Measurements from ENCODE around the gene PPP6R1.
A peak's percentile ranks its signal among the peaks of the same experiment; 100 is the strongest.

Gene PPP6R1

DNA sequence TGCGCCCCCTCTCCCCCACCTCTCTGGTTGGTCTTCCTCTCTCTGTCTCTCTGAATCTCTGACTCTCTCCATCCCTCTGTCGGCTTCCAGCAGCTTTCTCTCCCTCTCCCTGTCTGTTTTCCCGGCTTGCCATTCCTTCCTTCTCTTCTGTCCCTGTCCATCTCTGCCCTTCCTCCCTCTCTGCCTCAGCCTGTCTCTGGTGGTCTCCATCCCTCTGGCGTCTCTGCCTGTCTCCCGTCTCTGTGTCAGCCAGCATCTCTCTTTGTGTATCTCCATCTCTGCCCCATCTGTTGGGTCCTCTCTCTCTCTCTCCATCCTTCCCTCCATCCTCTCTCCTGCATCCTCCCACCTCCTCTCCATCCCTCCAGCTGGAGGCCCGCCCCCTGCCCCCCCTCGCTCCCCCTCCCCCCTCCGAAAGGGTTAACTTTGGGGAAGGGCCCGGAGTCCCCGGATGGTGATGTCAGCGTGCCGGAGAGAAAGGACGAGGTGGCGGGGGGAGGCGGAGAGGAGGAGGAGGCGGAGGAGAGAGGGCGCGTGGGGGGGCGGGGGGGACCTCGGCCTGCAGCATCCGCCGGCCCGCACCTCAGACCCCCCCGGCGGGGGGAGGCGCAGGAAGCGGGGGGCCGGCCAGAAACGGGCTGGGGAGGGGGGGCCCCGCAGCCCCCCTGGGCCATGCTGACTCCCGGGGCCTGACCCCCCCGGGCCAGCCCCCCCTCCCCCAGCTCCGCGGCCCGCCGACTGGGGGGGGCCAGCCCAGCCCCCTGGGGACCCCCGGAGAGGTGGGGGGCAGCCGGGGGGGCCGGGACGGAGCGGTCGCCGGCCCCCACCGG, 24.9 kb upstream of the PPP6R1 start, which contains the start of gene BRSK1:
Gene BRSK1 (plus strand): TSS at position 450 of the 830 bp plus-strand sequence. CDS start 446 bp downstream, outside the sequence.
- peak; percentile 80 for DNase-seq (ENCODE audit: low spot score)

DNA sequence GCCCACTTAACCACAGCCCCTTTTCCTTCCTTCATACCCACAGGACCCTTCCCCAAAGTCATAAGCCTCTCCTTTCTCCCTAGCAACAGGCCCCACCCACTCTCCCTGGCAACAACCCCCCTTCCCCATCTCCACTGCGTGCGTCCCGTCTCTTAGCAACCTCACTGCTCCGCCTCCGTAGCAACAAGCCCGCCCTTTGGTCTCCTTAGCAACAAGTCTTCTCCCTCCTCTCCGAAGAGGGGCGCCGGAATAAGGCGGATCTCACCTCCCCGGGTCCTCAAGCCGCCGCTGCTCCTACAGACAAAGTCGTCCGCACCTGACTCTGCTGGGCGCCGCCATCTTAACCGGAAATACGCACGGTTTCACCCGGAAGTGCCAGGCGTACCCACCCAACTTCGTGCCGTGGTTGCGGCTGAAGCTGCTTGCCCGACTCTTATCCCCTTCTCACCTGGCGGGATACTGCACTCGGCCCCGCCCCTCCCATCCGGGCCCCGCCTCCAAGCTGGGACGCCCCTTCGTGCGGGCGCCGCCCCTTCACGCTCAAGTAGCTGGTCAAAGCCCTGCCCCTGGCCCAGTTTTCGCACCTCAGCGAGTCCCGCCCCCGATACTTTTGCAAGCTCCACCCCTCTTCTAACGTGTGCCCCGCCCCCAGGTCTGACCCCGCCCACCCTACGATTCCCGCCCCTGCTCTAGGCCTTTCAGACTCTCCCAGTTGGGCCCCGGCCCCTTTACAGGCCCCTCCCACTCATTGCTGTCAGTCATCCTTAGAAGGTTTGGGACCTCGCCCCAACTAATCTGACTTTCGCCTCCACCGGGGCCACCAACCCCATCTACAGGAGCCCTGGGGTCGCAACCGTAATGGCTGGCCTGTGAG, 21.2 kb upstream of the PPP6R1 start, which contains the start of gene HSPBP1:
Gene HSPBP1 (minus strand): TSS at position 341 of the 874 bp plus-strand sequence. CDS start 502 bp downstream, outside the sequence.
- peak; percentile 91 for DNase-seq (ENCODE audit: low spot score)

DNA sequence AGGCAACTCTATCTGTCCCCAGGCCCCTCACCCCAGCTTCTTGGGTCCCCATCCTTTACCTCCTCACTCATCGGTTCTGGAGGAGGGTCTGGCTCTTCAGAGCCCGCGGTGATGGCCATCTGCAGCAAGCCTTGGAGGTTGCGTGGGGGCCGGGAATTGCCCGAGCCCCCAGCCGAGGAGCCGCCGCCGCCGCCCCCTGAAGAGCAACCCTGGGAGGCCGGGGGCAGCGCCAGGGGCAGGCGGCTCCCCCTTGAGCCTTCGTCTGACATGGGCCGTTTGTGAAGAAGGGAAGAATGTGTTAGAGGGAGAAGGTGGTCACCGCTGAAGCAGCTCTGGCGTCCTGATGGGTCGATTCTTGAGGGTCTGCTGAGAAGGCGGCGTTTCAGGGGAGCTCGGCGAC, 20.5 kb upstream of the PPP6R1 start:
- no peak for DNase-seq (ENCODE audit: low spot score)

DNA sequence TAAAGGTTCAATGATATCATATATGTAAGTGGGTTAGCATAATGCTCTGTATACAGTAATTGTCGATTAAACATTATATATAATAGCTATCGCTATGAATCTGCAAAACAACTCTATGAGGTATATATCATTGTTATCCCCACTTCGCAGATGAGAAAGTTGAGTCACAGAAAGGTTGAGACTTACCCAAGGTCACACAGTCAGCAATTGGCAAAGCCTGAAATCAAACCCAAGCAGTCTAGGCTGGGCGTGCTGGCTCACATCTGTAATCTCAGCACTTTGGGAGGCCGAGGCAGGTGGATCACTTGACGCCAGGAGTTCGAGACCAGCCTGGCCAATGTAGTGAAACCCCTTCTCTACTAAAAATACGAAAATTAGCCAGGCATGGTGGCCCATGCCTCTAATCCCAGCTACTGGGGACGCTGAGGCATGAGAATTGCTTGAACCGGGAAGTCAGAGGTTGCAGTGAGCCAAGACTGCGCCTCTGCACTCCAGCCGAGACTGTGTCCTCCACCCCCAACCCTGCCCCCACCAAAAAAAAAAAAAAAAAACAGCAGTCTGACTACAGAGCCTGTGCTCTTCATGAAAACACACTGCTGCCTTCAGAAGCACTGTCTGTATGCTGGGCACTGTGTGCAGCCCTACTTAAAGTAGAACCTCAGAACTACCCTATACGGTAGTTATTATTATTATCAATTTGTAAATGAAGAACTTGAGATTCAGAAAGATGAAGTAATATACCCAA, 19.7 kb upstream of the PPP6R1 start:
- no peak for DNase-seq (ENCODE audit: low spot score)

DNA sequence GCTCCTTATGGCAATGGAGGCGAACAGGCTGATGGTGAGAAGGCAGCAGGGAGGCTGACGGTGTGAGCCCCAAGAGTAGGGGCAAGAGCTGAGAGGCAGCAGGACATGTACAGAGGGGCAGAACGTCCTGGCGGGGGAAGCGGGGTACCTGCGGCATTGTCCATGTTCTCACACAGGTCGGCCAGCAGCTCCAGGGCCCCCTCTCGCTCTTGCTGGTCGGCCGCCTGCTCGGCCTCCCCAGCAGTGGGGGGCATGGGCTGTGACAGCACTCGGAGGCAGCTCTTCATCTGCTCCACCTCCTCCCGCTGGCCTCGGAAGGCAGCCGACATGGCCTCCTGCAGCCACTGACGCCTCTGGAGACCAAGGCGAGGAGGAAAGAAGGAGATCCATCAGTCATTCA, 18.7 kb upstream of the PPP6R1 start:
- DNase-seq (ENCODE audit: low spot score), result no peak

DNA sequence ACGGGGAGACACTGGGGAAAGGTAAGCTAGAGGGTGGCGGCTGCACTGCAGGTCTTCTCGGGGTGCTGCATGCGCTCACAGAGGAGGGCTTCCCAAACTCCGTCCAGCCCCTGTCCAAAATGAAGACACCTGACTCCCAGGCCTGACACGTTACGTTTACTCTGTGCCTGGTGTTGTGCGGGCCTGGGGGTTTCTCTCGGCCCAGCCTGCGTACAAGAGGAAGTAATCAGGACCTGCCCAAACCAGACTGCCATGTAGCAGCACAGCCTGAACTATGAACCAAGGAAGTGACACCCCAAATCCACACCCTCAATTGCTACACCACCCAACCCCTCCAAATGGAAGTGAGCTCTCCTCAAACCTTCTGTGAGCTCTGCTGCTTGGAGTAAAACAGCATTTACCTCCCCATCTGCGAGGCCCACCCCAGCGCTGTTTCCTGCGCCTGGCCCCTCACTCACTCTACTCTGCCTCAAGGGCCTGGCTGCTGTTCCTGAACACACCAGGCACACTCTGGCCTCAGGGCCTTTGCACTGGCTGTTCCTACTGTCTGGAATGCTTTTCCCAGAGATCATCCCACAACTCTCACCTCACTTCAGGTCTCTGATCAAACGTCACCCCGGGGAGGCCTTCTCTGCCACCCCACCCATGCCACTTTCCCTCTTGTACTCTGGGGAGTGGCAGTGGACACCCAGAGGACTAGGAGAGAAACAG, 18.1 kb upstream of the PPP6R1 start:
- DNase-seq (ENCODE audit: low spot score), result no peak

DNA sequence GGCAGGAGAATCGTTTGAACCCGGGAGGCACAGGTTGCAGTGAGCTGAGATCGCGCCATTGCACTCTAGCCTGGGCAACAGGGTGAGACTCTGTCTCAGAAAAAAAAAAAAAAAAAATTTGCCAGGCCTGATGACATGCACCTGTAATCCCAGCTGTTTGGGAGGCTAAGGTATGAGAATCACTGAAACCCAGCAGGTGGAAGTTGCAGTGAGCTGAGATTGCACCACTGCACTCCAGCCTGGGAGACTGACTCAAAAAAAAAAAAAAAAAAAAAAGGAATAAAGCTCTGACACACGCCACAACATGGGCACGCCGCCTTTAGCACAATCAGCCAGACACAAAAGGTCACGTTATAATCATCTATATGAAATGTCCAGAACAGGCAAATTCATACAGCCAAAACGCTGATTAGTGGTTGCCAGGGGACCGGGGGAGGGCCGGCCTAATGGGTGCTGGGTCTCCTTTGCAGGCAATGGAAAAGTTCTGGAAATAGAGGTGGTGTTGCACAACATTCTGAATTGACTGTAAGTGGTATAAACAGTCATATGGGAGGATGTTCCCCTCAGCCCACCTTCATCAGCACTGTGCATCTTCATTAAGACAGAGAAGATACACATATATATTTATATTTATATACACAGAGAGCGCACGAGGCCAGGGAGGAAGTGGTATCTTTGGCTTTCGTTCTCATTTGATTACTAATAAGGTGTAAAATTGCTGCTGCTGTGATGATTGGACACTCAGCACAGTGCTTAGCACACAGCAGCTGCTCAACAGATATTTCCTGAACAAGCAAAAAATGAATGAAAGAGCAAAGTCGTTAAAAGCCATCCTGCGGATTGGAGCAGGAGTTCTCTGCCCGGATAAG, 17.3 kb upstream of the PPP6R1 start:
- no peak for DNase-seq (ENCODE audit: low spot score)

DNA sequence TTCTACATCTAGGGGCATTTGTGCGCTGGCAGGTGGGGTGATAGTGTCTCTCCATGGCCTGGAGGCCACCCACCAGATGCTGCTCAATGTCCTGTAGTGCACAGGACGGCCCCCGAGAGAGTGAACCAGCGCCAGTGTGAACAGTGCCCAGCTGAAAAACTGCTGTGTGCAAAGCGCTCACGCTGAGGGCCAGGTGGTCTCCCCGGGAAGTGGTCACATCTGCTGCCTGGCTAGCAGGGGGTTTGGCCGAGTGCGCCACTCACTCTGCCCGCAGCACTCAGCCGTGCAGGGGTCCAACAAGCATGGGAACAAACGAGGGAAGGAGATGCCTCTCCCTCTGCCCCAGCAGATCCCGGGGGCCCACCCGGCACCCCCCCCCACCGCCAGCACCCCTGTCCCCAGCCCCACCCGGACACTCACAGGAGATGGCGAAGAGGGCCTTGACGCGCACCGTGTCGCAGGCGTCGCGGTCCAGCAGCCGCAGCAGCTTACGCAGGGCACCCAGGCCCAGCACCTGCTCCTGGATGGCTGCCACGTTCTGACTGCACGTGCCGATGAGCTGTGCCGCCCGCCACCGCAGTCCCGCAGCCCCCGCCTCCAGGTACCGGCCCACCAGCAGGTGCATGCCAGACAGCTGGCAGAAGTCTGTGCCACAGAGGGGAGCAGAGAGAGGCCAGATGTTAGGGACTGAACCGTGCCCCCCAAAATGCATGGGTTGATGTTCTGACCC, 15.3 kb upstream of the PPP6R1 start:
- no peak for DNase-seq (ENCODE audit: low spot score)

DNA sequence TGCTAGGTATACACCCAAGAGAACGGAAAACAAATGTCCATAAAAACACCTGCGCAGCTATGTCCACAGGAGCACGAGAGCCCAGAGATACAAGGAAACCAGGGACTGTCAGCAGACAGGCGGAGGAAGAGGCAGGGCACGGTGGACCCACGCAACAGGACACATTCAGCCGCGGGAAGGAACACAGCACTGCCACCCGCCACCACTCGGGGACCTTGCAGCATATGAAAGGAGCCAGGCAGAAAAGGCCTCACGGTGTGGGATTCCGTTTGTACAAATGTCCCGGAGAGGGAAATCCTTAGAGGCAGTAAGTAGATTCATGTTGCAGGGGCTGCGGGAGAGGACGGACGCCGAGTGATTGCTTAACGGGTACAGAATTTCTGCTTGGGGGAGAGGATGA, 13.3 kb upstream of the PPP6R1 start:
- DNase-seq (ENCODE audit: low spot score), result no peak

DNA sequence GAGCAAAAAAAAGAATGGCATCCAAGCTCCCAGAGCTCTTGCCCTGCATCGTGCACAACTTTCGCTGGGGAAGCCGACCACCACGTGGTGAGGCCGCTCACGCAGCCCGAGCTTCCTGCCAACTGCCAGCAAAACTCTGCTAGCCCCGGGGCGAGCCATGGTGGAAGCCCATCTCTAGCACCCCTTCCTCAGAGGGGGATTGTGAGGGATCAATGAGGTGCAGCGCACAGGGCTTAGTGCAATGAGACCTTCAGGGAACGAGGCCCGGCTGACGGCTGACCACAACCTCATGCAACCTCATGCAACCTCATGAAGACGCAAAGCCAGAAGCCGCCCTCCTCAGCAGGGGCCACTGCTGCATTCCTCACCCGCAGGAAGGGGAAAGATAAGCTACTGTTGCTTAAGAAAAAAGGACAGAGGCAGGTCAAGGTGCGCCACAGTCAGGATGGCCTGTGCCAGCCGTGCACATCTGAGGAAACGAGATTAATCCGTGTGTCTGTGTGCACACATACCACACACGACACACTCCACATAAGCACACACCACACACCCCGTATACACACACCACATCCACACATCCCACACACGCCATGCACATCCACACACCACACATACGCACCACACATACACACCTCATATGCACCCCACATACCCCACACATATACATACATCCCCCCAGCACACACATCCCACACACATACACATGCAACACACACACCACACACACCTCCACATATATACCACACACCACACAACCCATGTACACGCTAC, 11.5 kb upstream of the PPP6R1 start:
- DNase-seq (ENCODE audit: low spot score), result no peak

DNA sequence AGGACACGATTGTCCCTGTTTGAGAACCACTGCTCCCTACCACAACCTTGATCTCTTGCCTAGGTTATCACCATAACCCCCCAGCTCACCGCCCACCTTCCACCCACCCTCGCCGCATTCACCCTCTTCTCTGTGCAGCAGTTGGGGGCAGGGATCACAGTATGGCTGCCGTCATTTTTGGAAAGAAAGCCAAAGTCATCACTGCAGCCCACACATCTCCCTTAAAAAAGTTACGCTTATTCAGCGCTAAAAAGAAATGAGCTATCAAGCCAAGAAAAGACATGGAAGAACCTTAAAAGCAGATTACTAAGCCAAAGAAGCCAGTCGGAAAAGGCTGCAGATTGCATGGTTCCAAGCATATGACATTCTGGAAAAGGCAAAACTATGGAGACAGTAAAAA, 10.5 kb upstream of the PPP6R1 start:
- no peak for DNase-seq (ENCODE audit: low spot score)

DNA sequence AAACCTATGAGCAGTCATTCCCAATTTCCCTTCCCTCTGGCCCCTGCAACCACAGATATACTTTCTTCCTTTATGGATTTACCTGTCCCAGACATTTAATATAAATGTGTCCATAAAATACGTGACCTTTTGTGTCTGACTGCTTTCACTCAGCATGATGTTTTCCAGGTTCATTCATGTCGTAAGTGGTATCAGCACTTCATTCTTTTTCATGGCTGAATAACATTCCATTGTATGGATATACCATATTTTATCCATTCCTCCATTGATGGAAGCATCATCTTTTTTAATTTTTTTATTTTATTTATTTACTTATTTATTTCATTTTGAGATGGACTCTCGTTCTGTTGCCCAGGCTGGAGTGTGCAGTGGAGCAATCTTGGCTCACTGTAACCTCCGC, 8.0 kb upstream of the PPP6R1 start:
- no peak for DNase-seq (ENCODE audit: low spot score)

DNA sequence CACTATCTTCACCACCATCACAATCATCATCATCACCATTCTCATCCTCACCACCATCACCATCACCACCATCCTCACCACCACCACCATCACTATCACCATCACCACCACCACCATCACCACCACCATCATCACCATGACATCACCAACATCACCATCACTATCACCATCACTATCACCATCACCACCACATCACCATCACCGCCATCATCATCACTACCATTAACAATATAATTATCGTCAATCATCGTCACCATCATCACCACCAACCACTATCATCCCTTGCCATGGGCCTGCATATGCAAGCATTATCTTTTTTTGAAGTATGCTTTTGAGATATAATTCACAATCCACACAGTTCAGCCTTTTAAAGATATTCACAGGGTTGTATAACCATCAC, 7.6 kb upstream of the PPP6R1 start:
- DNase-seq (ENCODE audit: low spot score), result no peak

DNA sequence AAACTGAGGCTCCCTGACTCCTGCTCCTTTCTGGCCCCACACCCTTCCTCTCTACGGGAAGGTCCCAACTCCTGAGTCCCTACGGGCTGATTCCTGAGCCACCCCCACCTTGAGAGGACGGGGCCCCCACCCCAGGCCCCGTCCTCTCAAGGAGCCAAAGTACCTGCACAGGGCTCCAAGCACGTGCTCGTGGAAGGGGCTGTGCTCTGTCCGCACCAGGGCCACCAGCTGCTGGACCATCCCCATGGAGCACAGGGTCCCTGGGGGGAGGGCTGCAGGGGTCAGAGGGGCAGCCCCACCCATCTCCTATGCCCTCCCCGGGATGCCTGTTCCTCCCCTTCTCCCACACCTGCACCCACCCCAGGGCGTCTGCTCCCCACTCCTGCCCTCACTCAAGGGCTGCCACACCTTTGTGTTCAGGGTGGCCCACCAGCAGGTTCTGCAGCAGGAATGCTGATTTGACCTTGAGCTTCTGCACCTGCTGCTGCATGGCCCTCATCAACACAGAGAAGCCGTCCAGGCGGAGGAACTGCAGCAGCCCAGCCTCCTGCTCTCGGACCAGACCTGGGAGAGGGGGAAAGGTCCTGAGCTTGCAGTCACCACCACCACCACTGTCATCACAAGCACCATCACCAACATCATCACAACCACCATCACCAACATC, 7.0 kb upstream of the PPP6R1 start:
- no peak for DNase-seq (ENCODE audit: low spot score)

DNA sequence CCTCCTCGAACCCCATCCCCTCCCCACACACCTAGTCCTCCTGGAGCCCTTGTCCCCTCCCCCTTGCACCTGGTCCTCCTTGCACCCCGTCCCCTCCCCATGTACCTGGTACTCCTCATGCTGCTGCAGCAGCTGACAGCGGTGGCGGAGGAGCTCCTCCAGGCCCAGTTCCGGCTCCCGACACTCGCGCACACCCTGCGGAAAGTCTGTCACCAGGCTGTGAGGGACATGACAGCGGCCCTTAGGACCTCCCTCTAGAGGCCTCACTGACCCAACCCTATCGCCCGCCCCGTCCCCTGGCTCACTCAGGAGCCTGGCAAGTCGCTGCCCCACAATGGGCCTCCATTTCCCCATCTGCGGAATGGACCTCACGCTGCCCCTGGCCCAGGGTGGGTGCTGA, 6.4 kb upstream of the PPP6R1 start:
- no peak for DNase-seq (ENCODE audit: low spot score)

DNA sequence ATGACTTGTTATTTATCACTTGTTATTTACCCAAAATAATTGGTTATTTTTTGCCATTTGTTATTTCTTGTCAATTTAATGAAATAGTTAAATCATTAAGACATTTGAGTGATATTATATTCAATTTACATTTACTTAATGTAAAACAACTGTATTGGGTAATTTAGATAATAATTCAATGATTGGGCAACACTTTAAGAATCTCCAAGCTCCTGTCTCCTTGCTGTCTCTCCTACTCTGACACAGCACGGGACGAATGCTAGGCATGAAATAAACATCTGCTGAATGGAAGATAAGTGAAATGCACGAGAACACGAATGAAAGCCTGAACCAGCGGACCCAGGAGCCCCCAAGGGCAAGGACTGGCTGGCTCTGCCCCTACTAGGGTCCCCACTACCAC, 5.7 kb upstream of the PPP6R1 start:
- no peak for DNase-seq (ENCODE audit: low spot score)

DNA sequence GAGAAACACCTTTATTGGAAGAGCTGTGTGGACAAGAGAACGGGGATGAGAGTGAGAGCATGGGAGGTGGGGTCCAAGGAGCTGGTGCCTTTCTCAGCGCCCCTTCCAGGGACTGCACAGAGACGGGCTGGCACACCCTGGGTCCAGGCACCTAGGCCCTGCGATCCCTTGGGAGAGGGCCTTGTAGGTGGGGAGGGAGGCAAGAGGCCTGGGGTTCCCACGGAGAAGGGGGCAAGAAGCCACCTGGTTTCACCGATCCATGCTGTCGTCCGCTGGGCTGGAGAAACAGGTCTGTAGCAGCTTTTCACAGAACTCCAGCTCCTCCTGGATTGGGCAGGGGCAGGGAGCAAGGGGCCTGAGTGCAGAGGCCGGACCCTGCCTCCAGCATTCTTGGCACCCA, 3.5 kb upstream of the PPP6R1 start:
- no peak for DNase-seq (ENCODE audit: low spot score)

DNA sequence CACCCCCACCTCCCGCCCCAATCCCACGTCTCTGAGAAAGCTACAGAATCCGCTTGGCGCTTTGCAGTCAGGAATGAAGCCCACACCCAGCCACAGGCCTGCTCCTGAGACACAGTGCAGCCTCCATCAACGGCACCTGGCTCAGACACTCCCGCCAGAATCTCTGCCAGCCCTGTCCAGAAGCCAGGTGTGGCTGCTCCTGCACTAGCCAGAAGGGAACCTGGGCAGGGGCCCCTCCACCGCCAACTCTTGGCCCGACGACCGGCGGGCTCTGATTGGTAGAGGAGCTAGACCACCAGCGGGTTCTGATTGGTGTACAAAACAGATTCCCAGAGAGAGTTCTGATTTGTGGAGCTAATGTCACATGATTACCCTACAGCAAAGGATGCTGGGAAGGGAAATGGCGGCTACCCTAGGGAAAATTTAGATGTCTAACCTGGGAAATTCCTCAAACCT, 2.9 kb upstream of the PPP6R1 start:
- DNase-seq (ENCODE audit: low spot score), result no peak
